ENCODE data around the gene ADGRL1. TPM values are rescaled to one million over a fixed set of nuclear protein-coding genes. Genes with fewer than 3 reads are reported as not detected.
"Not testable (repeated sequence)": the region's sequence is repeated elsewhere in the genome, so short reads cannot be mapped to it uniquely, and the experiment has no call there.

Gene ADGRL1
- total and polyA plus RNA-seq, 2 donors (not counting 1 experiment from before 2014, with no cell fraction given), result 1.7 to 3.5 TPM

DNA sequence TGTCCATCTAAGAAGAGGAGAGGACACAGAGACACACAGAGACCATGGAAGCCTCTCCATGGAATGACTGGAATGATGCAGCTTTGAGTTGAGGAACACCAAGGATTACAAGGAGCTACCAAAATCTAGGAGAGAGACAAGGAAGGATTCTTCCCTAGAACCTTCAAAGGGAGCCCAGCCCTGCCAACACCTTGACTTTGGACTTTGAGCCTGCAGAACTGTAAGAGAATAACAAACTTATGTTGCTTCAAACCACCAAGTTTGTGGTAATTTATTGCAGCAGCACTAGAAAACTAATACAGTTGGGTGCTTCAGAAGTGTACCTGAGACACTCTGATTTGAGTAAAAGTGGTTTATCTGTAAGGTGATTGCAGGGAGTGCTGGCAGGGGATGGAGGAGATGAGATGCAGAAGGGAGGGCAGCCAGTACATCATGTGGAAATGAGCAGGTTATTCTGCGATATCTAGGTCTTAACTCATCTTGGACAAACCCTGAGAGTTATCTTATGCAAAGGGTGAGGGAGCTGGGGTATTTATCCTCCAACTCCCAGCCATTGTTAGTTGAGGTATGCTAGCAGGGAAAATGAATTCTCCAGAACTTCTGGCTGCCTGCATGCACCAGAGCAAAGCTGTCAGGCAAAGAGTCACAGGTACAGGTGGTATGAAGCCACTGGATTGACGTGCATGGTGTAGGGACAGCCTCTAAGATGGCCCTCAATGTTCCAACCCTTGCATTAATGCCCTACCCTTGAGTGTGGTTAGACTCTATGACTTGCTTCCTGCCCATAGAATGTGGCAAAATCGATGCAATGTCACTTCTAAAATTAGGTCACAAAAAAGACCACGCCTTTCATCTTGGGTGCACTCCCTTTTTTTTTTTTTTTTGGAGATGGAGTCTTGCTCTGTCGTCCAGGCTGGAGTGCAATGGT, 31.3 kb upstream of the ADGRL1 start:
- no peak for DNase-seq (ENCODE audit: low read depth in 2 of 2)
- no peaks in the 10 kb centered on the region for H3K27me3 ChIP-seq (ENCODE audit: control insufficient read depth, insufficient read depth, low read length)
- H3K4me2 ChIP-seq (ENCODE audit: extremely low read depth, insufficient read depth, low read length), result no peak overlapping the region
- no peak for TF ChIP-seq CTCF (conservative IDR thresholded peaks at IDR 0.05 in 1 of 2, IDR thresholded peaks at IDR 0.05 in 1 of 2; ENCODE audit: low read depth in 1 of 2, low read length in 2 of 2)
- no peak for TF ChIP-seq EZH2 (IDR thresholded peaks at IDR 0.05; ENCODE audit: low read length, missing control alignments)
- H3K4me1 ChIP-seq (ENCODE audit: control insufficient read depth, extremely low read depth, insufficient read depth, low read length), result no peaks in the 10 kb centered on the region
- H3K36me3 ChIP-seq (ENCODE audit: control insufficient read depth, insufficient read depth, low read length), result no peaks in the 10 kb centered on the region
- no peaks in the 10 kb centered on the region for H3K79me2 ChIP-seq (ENCODE audit: control insufficient read depth, insufficient read depth, low read length)
- no peak overlapping the region for H3K4me3 ChIP-seq (replicated peaks in 1 of 4; ENCODE audit: control extremely low read depth in 1 of 4, insufficient read depth in 1 of 4, low read depth in 3 of 4, low read length in 4 of 4)
- H3K9ac ChIP-seq (ENCODE audit: insufficient read depth, low read length), result no peak overlapping the region
- H3K27ac ChIP-seq (ENCODE audit: insufficient read depth, low read length), result no peak overlapping the region
- H4K20me1 ChIP-seq (ENCODE audit: control insufficient read depth, extremely low read depth, insufficient read depth, low read length), result no peaks in the 10 kb centered on the region
- no peak overlapping the region for H2AFZ ChIP-seq (ENCODE audit: low read length)
- no peaks in the 10 kb centered on the region for H3K9me3 ChIP-seq (ENCODE audit: control insufficient read depth, insufficient read depth, low read depth, low read length)

DNA sequence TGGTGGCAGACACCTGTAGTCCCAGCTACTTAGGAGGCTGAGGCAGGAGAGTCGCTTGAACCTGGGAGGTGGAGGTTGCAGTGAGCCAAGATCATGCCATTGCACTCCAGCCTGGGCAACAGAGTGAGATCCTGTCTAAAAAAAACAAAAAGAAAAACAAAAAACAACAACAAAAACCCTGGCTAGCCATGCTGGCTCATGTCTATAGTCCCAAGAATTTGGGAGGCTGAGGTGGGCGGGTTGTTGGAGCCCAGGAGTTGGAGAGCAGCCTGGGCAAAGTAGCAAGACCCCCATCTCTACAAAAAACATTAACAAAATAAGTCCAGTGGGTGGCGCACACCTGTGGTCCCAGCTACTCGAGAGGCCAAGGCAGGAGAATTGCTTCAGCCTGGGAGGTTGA, 27.0 kb upstream of the ADGRL1 start:
- H3K9ac ChIP-seq (ENCODE audit: insufficient read depth, low read length); H2AFZ ChIP-seq (ENCODE audit: low read length); H3K27ac ChIP-seq (ENCODE audit: insufficient read depth, low read length); H3K4me2 ChIP-seq (ENCODE audit: extremely low read depth, insufficient read depth, low read length); DNase-seq (ENCODE audit: low read depth in 2 of 2); H3K9me3 ChIP-seq (ENCODE audit: control insufficient read depth, insufficient read depth, low read depth, low read length); H3K36me3 ChIP-seq (ENCODE audit: control insufficient read depth, insufficient read depth, low read length); H4K20me1 ChIP-seq (ENCODE audit: control insufficient read depth, extremely low read depth, insufficient read depth, low read length); H3K4me3 ChIP-seq (replicated peaks in 1 of 4; ENCODE audit: control extremely low read depth in 1 of 4, insufficient read depth in 1 of 4, low read depth in 3 of 4, low read length in 4 of 4); H3K4me1 ChIP-seq (ENCODE audit: control insufficient read depth, extremely low read depth, insufficient read depth, low read length); H3K79me2 ChIP-seq (ENCODE audit: control insufficient read depth, insufficient read depth, low read length); H3K27me3 ChIP-seq (ENCODE audit: control insufficient read depth, insufficient read depth, low read length): not testable (repeated sequence)

DNA sequence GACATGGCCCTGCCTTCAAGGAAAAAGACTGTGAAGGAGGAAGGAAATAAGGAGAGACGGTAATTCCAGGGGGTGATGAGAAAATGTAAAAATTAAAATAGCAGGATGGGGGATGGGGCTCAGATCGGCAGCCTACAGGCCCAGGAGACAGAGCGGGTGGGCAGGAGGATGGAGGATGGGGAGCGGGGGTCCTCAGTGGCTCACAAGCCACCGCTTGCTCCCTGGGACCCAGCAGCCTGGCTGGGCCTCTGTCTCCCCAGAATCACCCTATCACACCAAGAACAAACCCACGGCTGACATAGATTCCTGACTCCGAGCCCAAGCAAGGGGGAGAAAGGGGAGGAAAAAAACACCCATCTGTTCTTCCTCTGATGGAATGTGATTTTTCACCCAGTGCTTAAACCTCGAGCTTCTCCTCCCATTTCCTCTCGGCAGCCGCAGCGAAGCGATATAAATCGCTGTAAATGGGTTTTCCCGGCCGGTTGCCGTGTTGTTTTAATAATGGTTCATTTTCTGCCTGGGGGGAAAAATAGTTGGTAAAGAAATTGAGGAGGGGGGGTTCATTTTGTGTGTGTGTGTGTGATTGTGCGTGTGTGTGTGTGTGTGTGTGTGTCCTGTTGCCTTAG, 22.6 kb upstream of the ADGRL1 start:
- H3K27me3 ChIP-seq (ENCODE audit: control insufficient read depth, insufficient read depth, low read length), result not testable (repeated sequence)

GRCh38 chr19:14226498-14226897, 20.5 kb upstream of the ADGRL1 start:
- not testable (repeated sequence) for H3K27ac ChIP-seq (ENCODE audit: insufficient read depth, low read length); H3K79me2 ChIP-seq (ENCODE audit: control insufficient read depth, insufficient read depth, low read length); H3K9ac ChIP-seq (ENCODE audit: insufficient read depth, low read length); H2AFZ ChIP-seq (ENCODE audit: low read length); H3K4me3 ChIP-seq (replicated peaks in 1 of 4; ENCODE audit: control extremely low read depth in 1 of 4, insufficient read depth in 1 of 4, low read depth in 3 of 4, low read length in 4 of 4); H4K20me1 ChIP-seq (ENCODE audit: control insufficient read depth, extremely low read depth, insufficient read depth, low read length); H3K4me2 ChIP-seq (ENCODE audit: extremely low read depth, insufficient read depth, low read length); H3K4me1 ChIP-seq (ENCODE audit: control insufficient read depth, extremely low read depth, insufficient read depth, low read length); H3K27me3 ChIP-seq (ENCODE audit: control insufficient read depth, insufficient read depth, low read length); H3K36me3 ChIP-seq (ENCODE audit: control insufficient read depth, insufficient read depth, low read length); H3K9me3 ChIP-seq (ENCODE audit: control insufficient read depth, insufficient read depth, low read depth, low read length); DNase-seq (ENCODE audit: low read depth in 2 of 2)

More for the DNA sequence above, 22.6 kb upstream of the ADGRL1 start:
- not testable (repeated sequence) for H3K79me2 ChIP-seq (ENCODE audit: control insufficient read depth, insufficient read depth, low read length); H3K9ac ChIP-seq (ENCODE audit: insufficient read depth, low read length); H3K4me1 ChIP-seq (ENCODE audit: control insufficient read depth, extremely low read depth, insufficient read depth, low read length); H3K27ac ChIP-seq (ENCODE audit: insufficient read depth, low read length); H3K4me2 ChIP-seq (ENCODE audit: extremely low read depth, insufficient read depth, low read length); H4K20me1 ChIP-seq (ENCODE audit: control insufficient read depth, extremely low read depth, insufficient read depth, low read length); H3K36me3 ChIP-seq (ENCODE audit: control insufficient read depth, insufficient read depth, low read length); H3K9me3 ChIP-seq (ENCODE audit: control insufficient read depth, insufficient read depth, low read depth, low read length); H3K4me3 ChIP-seq (replicated peaks in 1 of 4; ENCODE audit: control extremely low read depth in 1 of 4, insufficient read depth in 1 of 4, low read depth in 3 of 4, low read length in 4 of 4); H2AFZ ChIP-seq (ENCODE audit: low read length)
- DNase-seq (ENCODE audit: low read depth in 2 of 2), result peak in 1 of 2 donors; percentile 47
